GM10248 (cell line): ENCODE data around the gene ZNF117.
"Not testable (repeated sequence)": the region's sequence is repeated elsewhere in the genome, so short reads cannot be mapped to it uniquely, and the experiment has no call there.

Source experiments
- CTCF ChIA-PET: fragments of 300-600 bp; sonication (Branson Sonifier 250); formaldehyde crosslinking; extraction: SDS; loops from one replicate; lab custom pipeline; 2021; ENCODE audit warnings: antibody characterized with exemption; lab: Yijun Ruan, JAX
- POLR2A ChIA-PET: fragments of 350-650 bp; sonication (Branson Sonifier 250); formaldehyde crosslinking; extraction: SDS; loops from one replicate; lab custom pipeline; 2020; ENCODE audit warnings: antibody characterized with exemption; lab: Yijun Ruan, JAX
- DNase-seq: peaks from one replicate; pipeline ENCODE4 v3.0.0; 2012; ENCODE audit errors: extremely low spot score
- CTCF ChIP-seq: IDR thresholded peaks from 2 replicates; pipeline ENCODE4 v1.5.1; 2012; ENCODE audit warnings: mild to moderate bottlenecking, low read depth; ENCODE audit errors: extremely low read depth, missing control alignments, control extremely low read depth

The ZNF117 gene

GRCh38 chr7:64947252-64948000 lies 43.4 kb downstream of the ZNF117 start:
- CTCF ChIA-PET = interaction anchor here (1.0 to 1.1 kb wide), 2 partner anchors 9 to 269 kb away, joined by 3 to 4 read pairs; no protein-coding TSS in a partner anchor
- POLR2A ChIA-PET = no interaction called here
- no peak for TF ChIP-seq CTCF
- DNase-seq = no peak

GRCh38 chr7:64946772-64947171 lies 44.1 kb downstream of the ZNF117 start:
- ChIA-PET POLR2A (interaction anchor here (0.6 kb wide), 1 partner anchor 111 kb away, joined by 3 read pairs; no protein-coding TSS in a partner anchor), CTCF (interaction anchor here (1.0 kb wide), 1 partner anchor 9 kb away, joined by 3 read pairs; no protein-coding TSS in a partner anchor)
- peak; percentile 23 for DNase-seq
- peak; percentile 11 for TF ChIP-seq CTCF

- ChIA-PET CTCF (interaction anchor here (0.9 kb wide), 1 partner anchor 362 kb away, joined by 3 read pairs; no protein-coding TSS in a partner anchor), POLR2A (no interaction called here)
- TF ChIP-seq CTCF = no peak
- DNase-seq = no peak
These were observed 45.2 kb downstream of the ZNF117 start for GRCh38 chr7:64945503-64946175.

GRCh38 chr7:64944667-64945502 lies 46.0 kb downstream of the ZNF117 start:
- DNase-seq, POLR2A ChIA-PET, CTCF ChIA-PET: not testable (repeated sequence)

- DNase-seq, POLR2A ChIA-PET: not testable (repeated sequence)
- CTCF ChIA-PET = interaction anchor here (1.3 kb wide), 1 partner anchor 20 kb away, joined by 3 read pairs; no protein-coding TSS in a partner anchor
These were observed 50.8 kb downstream of the ZNF117 start for GRCh38 chr7:64940021-64940420.

- POLR2A ChIA-PET = no interaction called here
- CTCF ChIA-PET = interaction anchor here (1.0 to 1.7 kb wide), 4 partner anchors 12 to 369 kb away, joined by 3 to 10 read pairs (median 4); no protein-coding TSS in a partner anchor
- DNase-seq = no peak
- TF ChIP-seq CTCF = no peak
These were observed 52.3 kb downstream of the ZNF117 start for GRCh38 chr7:64938540-64938939.

GRCh38 chr7:64934478-64934877 lies 56.4 kb downstream of the ZNF117 start:
- no peak for TF ChIP-seq CTCF

GRCh38 chr7:64928252-64929187 lies 62.3 kb downstream of the ZNF117 start:
- DNase-seq, POLR2A ChIA-PET, CTCF ChIA-PET: not testable (repeated sequence)

More at GRCh38 chr7:64934478-64934877, 56.4 kb downstream of the ZNF117 start:
- CTCF ChIA-PET = interaction anchor here (1.0 kb wide), 1 partner anchor 49 kb away, joined by 3 read pairs; no protein-coding TSS in a partner anchor
- POLR2A ChIA-PET = no interaction called here
- no peak for DNase-seq
